Stimulated activated CD8-positive, alpha-beta memory T cell treated with anti-CD3 and anti-CD28 coated beads, Interleukin-4, amount 100 ng/mL, for 4 hours (primary cell): Measurements from ENCODE around the gene KIF2A.
A peak's percentile ranks its signal among the peaks of the same experiment; 100 is the strongest.

Experiments used
- DNase-seq, 2 donors: peaks; one replicate each; pipeline ENCODE4 v3.0.0-alpha.2; 2020; ENCODE audit warnings: low read depth in 2 of 2, low spot score in 1 of 2

The KIF2A gene

GRCh38 chr5:62289813-62290212 lies 16.2 kb upstream of the KIF2A start:
- no peak for DNase-seq

GRCh38 chr5:62291829-62292228 lies 14.2 kb upstream of the KIF2A start:
- peak; percentile 20 to 22 for DNase-seq

GRCh38 chr5:62296998-62297397 lies 9.0 kb upstream of the KIF2A start:
- DNase-seq, result no peak

- DNase-seq, result no peak
These were observed 7.9 kb upstream of the KIF2A start for GRCh38 chr5:62298118-62298517.

- no peak for DNase-seq
These were observed 6.9 kb upstream of the KIF2A start for GRCh38 chr5:62299101-62299500.

GRCh38 chr5:62299600-62299999 lies 6.4 kb upstream of the KIF2A start:
- DNase-seq, result no peak

- no peak for DNase-seq
These were observed 670 bp upstream of the KIF2A start for GRCh38 chr5:62305358-62305714.

GRCh38 chr5:62306323-62306895 lies 403 bp downstream of the KIF2A start:
- peak in 1 of 2 donors; percentile 10 for DNase-seq

- peak; percentile 41 to 49 for DNase-seq
These were observed 1.1 kb downstream of the KIF2A start for GRCh38 chr5:62306896-62307689.

GRCh38 chr5:62308439-62308838 lies 2.4 kb downstream of the KIF2A start:
- no peak for DNase-seq

- no peak for DNase-seq
These were observed 3.1 kb downstream of the KIF2A start for GRCh38 chr5:62309107-62309506.

- no peak for DNase-seq
These were observed 4.6 kb downstream of the KIF2A start for GRCh38 chr5:62310426-62311143.

- DNase-seq, result no peak
These were observed 6.0 kb downstream of the KIF2A start for GRCh38 chr5:62312036-62312435.

- no peak for DNase-seq
These were observed 6.7 kb downstream of the KIF2A start for GRCh38 chr5:62312674-62313073.

- DNase-seq, result no peak
These were observed 8.3 kb downstream of the KIF2A start for GRCh38 chr5:62314213-62314830.

- no peak for DNase-seq
These were observed 9.6 kb downstream of the KIF2A start for GRCh38 chr5:62315376-62316175.

- DNase-seq, result no peak
These were observed 10.1 kb downstream of the KIF2A start for GRCh38 chr5:62316176-62316502.

- no peak for DNase-seq
These were observed 11.8 kb downstream of the KIF2A start for GRCh38 chr5:62317810-62318209.

GRCh38 chr5:62322484-62322883 lies 16.5 kb downstream of the KIF2A start:
- DNase-seq, result no peak

- DNase-seq, result no peak
These were observed 20.3 kb downstream of the KIF2A start for GRCh38 chr5:62326302-62326701.

GRCh38 chr5:62326702-62327101 lies 20.7 kb downstream of the KIF2A start:
- DNase-seq, result no peak
